GM11168 (cell line): ENCODE data around the gene CDT1.

Experiments used
- in situ Hi-C: fragments of 300-500 bp; cut with MboI; formaldehyde crosslinking; loops from one replicate; pipeline ENCODE4 v1.12.0; 2022; ENCODE audit warnings: low sequenced_read_pairs; ENCODE audit not compliant: unreplicated experiment

Gene CDT1

DNA sequence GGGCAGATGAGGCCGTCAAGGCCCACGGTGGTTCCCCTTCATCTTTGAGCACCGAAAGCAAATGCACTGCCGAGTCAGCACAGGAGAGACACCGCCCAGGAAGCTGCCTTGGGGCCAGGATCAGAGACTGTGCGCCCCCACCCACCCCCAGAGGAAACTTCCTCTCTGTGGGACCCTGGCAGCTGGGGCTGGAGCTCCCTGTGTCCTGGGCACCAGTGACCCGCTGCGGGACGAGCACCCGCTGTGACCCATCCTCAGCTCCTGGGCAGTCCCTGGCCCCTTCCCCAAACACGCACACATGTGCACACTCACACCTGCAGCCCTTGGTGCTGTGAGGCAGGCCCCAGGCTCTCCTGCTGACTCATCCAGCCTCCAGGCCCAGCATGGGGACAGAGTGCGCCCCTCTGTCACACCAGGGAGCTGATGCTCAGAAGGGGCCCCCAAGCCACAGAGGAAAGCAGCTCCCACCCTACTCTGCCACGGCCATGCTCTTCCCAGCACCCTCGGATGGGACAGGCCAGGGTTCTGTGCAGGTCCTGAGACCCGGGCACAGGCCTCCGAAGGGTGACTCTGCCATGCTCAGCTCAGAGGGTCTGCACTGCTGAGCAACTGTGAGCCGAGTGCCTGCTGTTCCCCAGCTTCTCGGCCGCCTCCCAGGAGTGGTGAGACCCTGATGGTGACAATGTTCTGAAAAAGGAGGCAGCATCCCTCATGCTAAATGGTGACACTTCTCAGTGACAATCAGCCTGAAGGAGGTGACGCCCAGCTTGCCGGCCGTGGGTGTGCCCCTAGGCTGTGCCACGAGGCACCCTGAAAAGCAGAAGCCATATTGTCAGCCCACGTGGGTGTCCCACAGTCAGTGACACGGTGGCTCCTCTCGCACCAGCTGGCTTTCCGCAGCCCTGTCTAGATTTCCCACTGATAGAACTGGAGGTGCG is 22.2 kb upstream of the CDT1 start:
- in situ Hi-C loops: loop anchor here (10.0 kb wide), 1 partner anchor 47 kb away; no protein-coding TSS in a partner anchor

DNA sequence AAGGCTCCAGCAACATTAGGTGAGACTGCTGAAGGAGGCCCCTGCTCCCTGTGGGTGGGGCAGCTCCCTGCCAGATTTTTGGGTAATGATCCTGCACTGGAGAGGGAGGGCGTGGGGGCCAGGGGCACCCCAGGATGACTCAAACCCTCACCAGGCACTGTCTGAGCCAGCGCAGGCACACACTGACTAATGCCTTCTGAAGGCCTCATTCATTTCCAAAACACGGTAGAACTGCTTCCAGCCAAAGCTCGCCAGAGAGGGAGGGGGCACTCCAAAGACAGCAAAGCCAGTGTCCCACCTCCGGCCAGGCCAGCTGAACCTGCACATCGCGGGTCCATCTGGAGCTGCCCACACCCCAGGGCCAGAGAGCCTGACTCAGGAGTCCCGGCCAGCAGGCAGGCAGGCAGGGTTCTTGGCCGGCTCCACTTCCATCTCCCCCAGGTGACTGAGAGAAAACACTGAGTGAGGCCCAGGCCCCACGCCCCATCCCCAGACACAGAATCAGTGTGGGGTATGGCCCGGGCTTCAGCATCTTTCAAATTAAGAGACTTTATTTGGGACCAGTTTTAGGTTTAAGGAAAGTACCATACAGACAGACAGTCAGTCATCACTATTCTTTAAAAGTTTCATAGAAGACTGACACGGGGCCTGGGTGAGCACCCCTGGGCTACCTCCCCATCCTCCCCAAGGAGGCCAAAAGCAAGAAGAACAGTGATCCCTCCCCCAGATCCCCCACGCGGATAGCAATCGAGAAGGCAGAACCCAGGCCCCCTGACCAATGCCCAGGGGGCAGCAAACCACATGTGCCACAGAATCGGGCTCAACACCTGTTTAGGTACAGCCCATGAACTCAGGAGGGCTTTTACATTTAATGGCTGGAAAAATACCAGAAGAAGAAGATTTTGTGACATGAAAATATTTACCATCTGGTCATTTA is 20.9 kb upstream of the CDT1 start:
- in situ Hi-C loops: loop anchor here (10.0 kb wide), 1 partner anchor 48 kb away; no protein-coding TSS in a partner anchor

GRCh38 chr16:88783391-88784073 is 20.1 kb upstream of the CDT1 start:
- in situ Hi-C loops: loop anchor here (10.0 kb wide), 1 partner anchor 49 kb away; no protein-coding TSS in a partner anchor

- in situ Hi-C loops: loop anchor here (10.0 kb wide), 1 partner anchor 49 kb away; no protein-coding TSS in a partner anchor
Measured at GRCh38 chr16:88784074-88784855, 19.3 kb upstream of the CDT1 start.

- in situ Hi-C loops: loop anchor here (5.0 to 10.0 kb wide), 2 partner anchors 32 to 50 kb away; no protein-coding TSS in a partner anchor
Measured at GRCh38 chr16:88784856-88785105, 18.8 kb upstream of the CDT1 start.

GRCh38 chr16:88785106-88785924 is 18.3 kb upstream of the CDT1 start, which contains the start of gene PIEZO1:
TSS of gene PIEZO1 (minus strand) at chr16:88785220. CDS start at chr16:88784964, 256 bp downstream.
- in situ Hi-C loops: loop anchor here (5.0 to 10.0 kb wide), 2 partner anchors 33 to 51 kb away; no protein-coding TSS in a partner anchor

DNA sequence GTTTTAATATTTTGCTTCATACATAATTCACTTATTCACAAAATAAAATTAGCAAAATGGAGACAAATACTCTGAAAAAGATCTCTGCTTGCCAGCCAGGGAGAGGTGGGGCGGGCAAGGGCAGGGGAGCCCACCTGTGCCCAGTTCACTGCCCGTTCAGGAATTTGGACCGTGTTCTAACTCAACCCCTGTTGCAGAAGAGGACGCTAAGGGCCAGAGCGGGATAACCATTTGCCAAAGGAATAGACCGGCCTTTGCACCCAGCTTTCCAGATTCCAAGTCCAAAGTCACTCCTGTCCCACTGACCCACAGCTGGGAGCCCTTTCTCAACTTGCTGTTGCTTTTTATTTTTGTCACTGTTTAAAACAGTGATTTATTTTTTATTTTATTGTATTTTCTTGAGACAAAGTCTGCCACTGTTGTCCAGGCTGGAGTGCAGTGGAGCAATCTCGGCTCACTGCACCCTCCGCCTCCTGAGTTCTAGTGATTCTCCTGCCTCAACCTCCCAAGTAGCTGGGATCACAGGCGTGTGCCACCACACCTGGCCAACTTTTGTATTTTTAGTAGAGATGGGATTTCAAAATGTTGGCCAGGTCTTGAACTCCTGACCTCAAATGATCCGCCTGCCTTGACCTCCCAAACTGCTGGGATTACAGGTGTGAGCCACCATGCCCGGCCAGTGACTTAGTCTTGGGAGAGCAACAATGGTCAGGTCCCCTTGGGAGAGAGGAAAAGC is 15.8 kb upstream of the CDT1 start:
- in situ Hi-C loops: loop anchor here (5.0 to 10.0 kb wide), 2 partner anchors 35 to 53 kb away; no protein-coding TSS in a partner anchor

DNA sequence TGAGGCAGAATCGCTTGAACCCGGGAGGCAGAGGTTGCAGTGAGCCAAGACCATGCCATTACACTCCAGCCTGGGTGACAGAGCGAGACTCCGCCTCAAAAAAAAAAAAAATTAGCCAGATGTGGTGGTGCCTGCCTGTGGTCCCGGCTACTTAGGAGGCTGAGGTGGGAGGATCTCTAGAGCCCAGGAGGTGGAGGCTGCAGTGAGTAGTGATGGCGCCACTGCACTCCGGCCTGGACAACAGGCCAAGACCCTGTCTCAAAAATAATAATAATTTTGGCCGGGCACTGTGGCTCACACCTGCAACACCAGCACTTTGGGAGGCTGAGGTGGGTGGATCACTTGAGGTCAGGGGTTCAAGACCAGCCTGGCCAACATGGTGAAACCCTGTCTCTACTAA is 14.8 kb upstream of the CDT1 start:
- in situ Hi-C loops: loop anchor here (5.0 to 10.0 kb wide), 2 partner anchors 36 to 54 kb away; no protein-coding TSS in a partner anchor

DNA sequence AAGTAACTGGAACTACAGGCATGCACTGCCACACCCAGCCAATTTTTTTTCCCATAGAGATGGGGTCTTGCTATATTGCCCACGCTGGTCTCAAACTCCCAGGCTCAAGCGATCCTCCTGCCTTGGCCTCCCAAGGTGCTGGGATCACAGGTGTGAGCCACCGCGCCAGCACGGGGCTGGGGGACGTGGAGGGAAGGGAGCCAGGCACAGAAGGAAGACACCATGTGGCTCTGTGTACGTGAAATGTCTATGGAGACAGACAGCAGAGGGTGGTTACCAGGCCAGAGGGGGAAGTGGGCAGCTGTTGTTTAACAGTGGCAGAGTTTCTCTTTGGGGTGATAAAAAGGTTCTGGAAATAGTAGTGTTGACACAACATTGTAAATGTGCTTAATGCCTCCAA is 14.0 kb upstream of the CDT1 start:
- in situ Hi-C loops: loop anchor here (5.0 to 10.0 kb wide), 2 partner anchors 37 to 55 kb away; no protein-coding TSS in a partner anchor

- in situ Hi-C loops: no loop called here
Measured at GRCh38 chr16:88790312-88791211, 13.0 kb upstream of the CDT1 start.

DNA sequence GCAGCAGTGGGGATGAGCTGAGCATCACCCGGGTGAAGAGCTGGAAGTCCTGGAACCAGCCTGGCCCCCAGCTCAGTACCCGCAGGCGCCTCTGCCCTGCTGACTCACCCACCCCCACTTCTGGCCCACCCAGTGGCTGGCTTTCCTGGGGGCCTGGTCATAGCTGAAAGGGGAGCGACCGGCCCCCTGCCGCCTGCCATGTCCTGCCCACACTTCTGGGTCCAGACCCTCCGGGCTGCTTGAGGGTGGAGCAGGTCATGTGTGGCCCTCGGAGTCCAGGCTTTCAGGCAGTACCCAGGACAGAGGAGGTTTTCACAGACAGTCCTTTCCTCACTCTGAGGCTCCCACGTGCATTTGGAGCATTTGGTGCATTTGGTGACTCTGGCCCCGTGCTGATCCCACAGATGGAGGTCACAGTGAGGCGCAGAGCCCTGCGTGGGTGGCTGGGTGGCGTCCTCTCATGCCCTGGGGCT is 11.5 kb upstream of the CDT1 start:
- in situ Hi-C loops: no loop called here

GRCh38 chr16:88792668-88793250 is 10.8 kb upstream of the CDT1 start:
- in situ Hi-C loops: no loop called here

GRCh38 chr16:88793251-88793954 is 10.2 kb upstream of the CDT1 start:
- in situ Hi-C loops: no loop called here

DNA sequence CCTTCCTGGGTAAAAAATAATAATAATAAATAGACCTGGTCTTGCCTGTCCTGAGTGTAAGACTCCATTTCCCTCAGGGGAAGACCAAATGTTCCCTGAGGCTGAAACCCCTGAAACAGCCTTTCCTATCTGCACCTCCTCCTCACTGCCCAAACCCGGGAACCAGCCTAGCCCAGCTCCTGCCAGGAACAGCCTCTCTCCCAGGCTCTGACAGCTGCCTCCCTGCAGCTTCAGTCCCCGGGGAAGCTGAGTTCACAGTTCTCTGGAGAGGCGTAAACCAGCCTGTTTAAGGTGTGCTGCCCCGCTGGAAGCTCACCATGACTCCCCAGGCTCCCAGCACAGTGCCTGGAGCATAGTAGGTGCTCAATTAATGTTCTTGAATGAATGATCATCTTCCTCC is 7.3 kb upstream of the CDT1 start:
- in situ Hi-C loops: no loop called here

DNA sequence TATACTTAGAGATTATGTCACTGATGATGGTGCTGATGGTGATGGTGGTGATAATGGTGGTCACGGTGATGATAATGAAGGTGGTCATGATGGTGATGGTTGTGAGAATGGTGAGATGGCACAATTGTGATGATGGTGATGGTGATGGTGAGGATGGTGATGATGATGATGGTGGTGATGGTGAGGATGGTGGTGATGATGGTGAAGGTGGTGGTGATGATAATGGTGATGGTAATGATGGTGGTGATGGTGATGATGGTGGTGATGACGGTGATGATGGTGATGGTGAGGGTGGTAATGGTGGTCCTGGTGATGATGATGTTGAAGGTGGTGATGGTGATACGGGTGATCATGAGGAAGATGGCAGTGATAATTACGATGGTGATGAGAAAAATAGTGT is 5.5 kb upstream of the CDT1 start:
- in situ Hi-C loops: no loop called here
